H9 (cell line): ENCODE data around the gene MMP11. TPM values are rescaled to one million over a fixed set of nuclear protein-coding genes. Genes with fewer than 3 reads are reported as not detected.

Source experiments
- DNase-seq: peaks from one replicate; pipeline ENCODE4 v3.0.0-alpha.2; 2017
- H2AFZ ChIP-seq: one replicate; pipeline ENCODE4 v1.6.1; 2013; ENCODE audit warnings: mild to moderate bottlenecking, low read length, control low read depth, moderate library complexity
- H2AK5ac ChIP-seq: 2 replicates; pipeline ENCODE4 v1.6.1; 2013; ENCODE audit warnings: low read length, control low read depth, mixed read lengths; ENCODE audit not compliant: insufficient read length
- H2BK120ac ChIP-seq: one replicate; pipeline ENCODE4 v1.6.1; 2013; ENCODE audit warnings: low read depth, mild to moderate bottlenecking, low read length, control low read depth, inconsistent platforms; ENCODE audit not compliant: poor library complexity, severe bottlenecking
- H2BK12ac ChIP-seq: 2 replicates; pipeline ENCODE4 v1.6.1; 2013; ENCODE audit warnings: low read length, control low read depth, mixed read lengths, low read depth; ENCODE audit not compliant: insufficient read length
- H2BK15ac ChIP-seq: 2 replicates; pipeline ENCODE4 v1.6.1; 2013; ENCODE audit warnings: low read depth, low read length, control low read depth
- H2BK20ac ChIP-seq: one replicate; pipeline ENCODE4 v1.6.1; 2013; ENCODE audit warnings: low read depth, mild to moderate bottlenecking, low read length, control low read depth, inconsistent platforms; ENCODE audit not compliant: poor library complexity, severe bottlenecking
- H2BK5ac ChIP-seq: 2 replicates; pipeline ENCODE4 v1.6.1; 2013; ENCODE audit warnings: low read length, control low read depth, mixed read lengths; ENCODE audit not compliant: insufficient read length
- H3K14ac ChIP-seq: 2 replicates; pipeline ENCODE4 v1.6.1; 2013; ENCODE audit warnings: low read length, control low read depth; ENCODE audit not compliant: insufficient read depth
- H3K18ac ChIP-seq: 2 replicates; pipeline ENCODE4 v1.6.1; 2013; ENCODE audit warnings: low read depth, mild to moderate bottlenecking, mixed read lengths, low read length, control low read depth; ENCODE audit not compliant: insufficient read length
- H3K23ac ChIP-seq: 2 replicates; pipeline ENCODE4 v1.6.1; 2013; ENCODE audit warnings: low read length, control low read depth, mixed read lengths, low read depth; ENCODE audit not compliant: insufficient read length
- H3K23me2 ChIP-seq: 2 replicates; pipeline ENCODE4 v1.6.1; 2013; ENCODE audit warnings: low read depth, mild to moderate bottlenecking, mixed read lengths, low read length, control low read depth; ENCODE audit not compliant: insufficient read length, poor library complexity, severe bottlenecking
- H3K27ac ChIP-seq: 2 replicates; pipeline ENCODE4 v1.5.1; 2013; ENCODE audit warnings: low read length, control low read depth, mixed read lengths, low read depth; ENCODE audit not compliant: insufficient read length
- H3K27me3 ChIP-seq: 2 replicates; pipeline ENCODE4 v1.6.1; 2013; ENCODE audit warnings: low read length, control low read depth, inconsistent platforms; ENCODE audit not compliant: insufficient read depth
- H3K4ac ChIP-seq: 2 replicates; pipeline ENCODE4 v1.6.1; 2013; ENCODE audit warnings: low read depth, mild to moderate bottlenecking, control low read depth, inconsistent platforms, low read length, moderate library complexity
- H3K4me1 ChIP-seq: 2 replicates; pipeline ENCODE4 v1.6.1; 2013; ENCODE audit warnings: low read length, control low read depth, inconsistent platforms; ENCODE audit not compliant: insufficient read depth
- H3K4me2 ChIP-seq: 2 replicates; pipeline ENCODE4 v1.6.1; 2013; ENCODE audit warnings: low read length, control low read depth, mixed read lengths; ENCODE audit not compliant: insufficient read length, insufficient read depth
- H3K56ac ChIP-seq: 2 replicates; pipeline ENCODE4 v1.6.1; 2013; ENCODE audit warnings: low read depth, mild to moderate bottlenecking, mixed read lengths, low read length, control low read depth; ENCODE audit not compliant: insufficient read length
- H3K79me1 ChIP-seq: 2 replicates; pipeline ENCODE4 v1.6.1; 2013; ENCODE audit warnings: low read depth, mild to moderate bottlenecking, moderate library complexity, low read length, control low read depth, inconsistent platforms; ENCODE audit not compliant: insufficient read depth, poor library complexity, severe bottlenecking
- H3K79me2 ChIP-seq: 2 replicates; pipeline ENCODE4 v1.6.1; 2013; ENCODE audit warnings: low read length, control low read depth, inconsistent platforms; ENCODE audit not compliant: insufficient read depth
- H3K9ac ChIP-seq: 2 replicates; pipeline ENCODE4 v1.6.1; 2013; ENCODE audit warnings: low read length, control low read depth, mixed read lengths; ENCODE audit not compliant: insufficient read length; ENCODE audit errors: extremely low read depth
- H3K9me3 ChIP-seq: one replicate; pipeline ENCODE4 v1.6.1; 2013; ENCODE audit warnings: low read depth, low read length, inconsistent platforms; ENCODE audit not compliant: control insufficient read depth
- H3T11ph ChIP-seq: one replicate; pipeline ENCODE4 v1.6.1; 2013; ENCODE audit warnings: mild to moderate bottlenecking, low read length, control low read depth, inconsistent platforms
- H4K20me1 ChIP-seq: one replicate; pipeline ENCODE4 v1.6.1; 2013; ENCODE audit not compliant: control insufficient read depth, insufficient read length, insufficient read depth
- H4K5ac ChIP-seq: 2 replicates; pipeline ENCODE4 v1.6.1; 2013; ENCODE audit warnings: low read depth, mild to moderate bottlenecking, mixed read lengths, low read length, control low read depth; ENCODE audit not compliant: insufficient read length
- H4K8ac ChIP-seq: replicated peaks from 2 replicates; pipeline ENCODE4 v1.6.1; 2013; ENCODE audit warnings: low read length, control low read depth, mixed read lengths, low read depth; ENCODE audit not compliant: insufficient read length
- H4K91ac ChIP-seq: 2 replicates; pipeline ENCODE4 v1.6.1; 2013; ENCODE audit warnings: low read depth, mild to moderate bottlenecking, moderate library complexity, mixed read lengths, low read length, control low read depth; ENCODE audit not compliant: insufficient read length
- H3K27ac Mint-ChIP-seq, 3 experiments: 2 replicates in 2 of 3; 3 replicates in 1 of 3; pipeline ENCODE4 v1.8.0; 2020 to 2021; ENCODE audit warnings: mixed read lengths in 3 of 3, mild to moderate bottlenecking in 1 of 3, moderate library complexity in 1 of 3
- H3K27me3 Mint-ChIP-seq: 2 replicates; pipeline ENCODE4 v1.8.0; 2021; ENCODE audit warnings: low read depth, mild to moderate bottlenecking, moderate library complexity, mixed read lengths
- H3K36me3 Mint-ChIP-seq, 3 experiments: 2 replicates in 2 of 3; 3 replicates in 1 of 3; pipeline ENCODE4 v1.8.0; 2020 to 2021; ENCODE audit warnings: low read depth in 3 of 3, mixed read lengths in 3 of 3; ENCODE audit not compliant: insufficient read depth in 1 of 3
- H3K4me1 Mint-ChIP-seq, 2 experiments: 2 replicates each; pipeline ENCODE4 v1.8.0; 2020; ENCODE audit warnings: mixed read lengths in 2 of 2
- H3K4me3 Mint-ChIP-seq, 2 experiments: 2 replicates in 1 of 2; 3 replicates in 1 of 2; pipeline ENCODE4 v1.8.0; 2020 to 2021; ENCODE audit warnings: mild to moderate bottlenecking in 2 of 2, mixed read lengths in 2 of 2, moderate library complexity in 1 of 2
- H3K9me3 Mint-ChIP-seq, 2 experiments: 2 replicates in 1 of 2; 3 replicates in 1 of 2; pipeline ENCODE4 v1.8.0; 2020; ENCODE audit warnings: mild to moderate bottlenecking in 2 of 2, mixed read lengths in 2 of 2, moderate library complexity in 1 of 2
- CTCF ChIP-seq: fragments of 200-600 bp; sonication (generic); conservative IDR thresholded peaks from 3 replicates; pipeline ENCODE4 v1.8.0; 2021; ENCODE audit warnings: antibody characterized with exemption, mild to moderate bottlenecking
- total RNA-seq: library from RNA; stranded (reverse); gene quantifications from 2 replicates; pipeline ENCODE4 v1.2.1, GENCODE V29; 2021

Gene MMP11
- total RNA-seq, 1 experiment from 2014 or later, result 5.3 TPM

- Histone ChIP-seq H2BK15ac (no peak overlapping the region), H3K14ac (no peak overlapping the region), H3K56ac (no peak overlapping the region), H4K8ac (no peak overlapping the region), H3K27ac (no peak overlapping the region), H2AK5ac (no peak overlapping the region), H2AFZ (no peak overlapping the region), H2BK12ac (no peak overlapping the region), H2BK20ac (no peak overlapping the region), H3K4me1 (no peaks in the 10 kb centered on the region), H3T11ph (no peak overlapping the region), H3K79me1 (no peaks in the 10 kb centered on the region), H3K9me3 (no peaks in the 10 kb centered on the region), H3K9ac (no peak overlapping the region), H3K4me2 (no peak overlapping the region), H2BK5ac (no peak overlapping the region), H2BK120ac (no peak overlapping the region), H3K79me2 (no peaks in the 10 kb centered on the region), H3K27me3 (no peaks in the 10 kb centered on the region), H3K23me2 (no peaks in the 10 kb centered on the region), H4K5ac (no peak overlapping the region), H4K91ac (no peak overlapping the region), H3K23ac (no peak overlapping the region), H3K18ac (no peak overlapping the region), H3K4ac (no peak overlapping the region), H4K20me1 (no peaks in the 10 kb centered on the region)
- Mint-ChIP-seq H3K9me3 (no peaks in the 10 kb centered on the region), H3K36me3 (no peaks in the 10 kb centered on the region; a peak in 2 of 7 replicates), H3K4me1 (peaks cover 0 to 3% of the 10 kb centered on the region in 2 experiments; a peak in 1 of 4 replicates), H3K27ac (no peak overlapping the region), H3K4me3 (no peak overlapping the region), H3K27me3 (peaks cover 7% of the 10 kb centered on the region)
- no peak for TF ChIP-seq CTCF
- no peak for DNase-seq
These were observed 35.0 kb upstream of the MMP11 start for GRCh38 chr22:23737696-23738095.
